Renal cortex interstitium (tissue), 11 donors: ENCODE data around the gene ROBO1. TPM values are rescaled to one million over a fixed set of nuclear protein-coding genes. Genes with fewer than 3 reads are reported as not detected.

Experiments used
- DNase-seq, 11 donors: peaks; one replicate each; pipeline ENCODE4 v3.0.0-alpha.2; 2013; ENCODE audit warnings: low read depth in 9 of 11, low spot score in 4 of 11; ENCODE audit errors: extremely low read depth in 1 of 11
- polyA plus RNA-seq, 3 donors: library from polyadenylated mRNA; unstranded; fragments of 120-200 nt; gene quantifications; one replicate each; pipeline ENCODE4 v1.2.1, GENCODE V29; 2013; ENCODE audit not compliant: insufficient read length in 3 of 3

The ROBO1 gene
- polyA plus RNA-seq, 3 donors, result 106 to 124 (median 118) TPM

DNA sequence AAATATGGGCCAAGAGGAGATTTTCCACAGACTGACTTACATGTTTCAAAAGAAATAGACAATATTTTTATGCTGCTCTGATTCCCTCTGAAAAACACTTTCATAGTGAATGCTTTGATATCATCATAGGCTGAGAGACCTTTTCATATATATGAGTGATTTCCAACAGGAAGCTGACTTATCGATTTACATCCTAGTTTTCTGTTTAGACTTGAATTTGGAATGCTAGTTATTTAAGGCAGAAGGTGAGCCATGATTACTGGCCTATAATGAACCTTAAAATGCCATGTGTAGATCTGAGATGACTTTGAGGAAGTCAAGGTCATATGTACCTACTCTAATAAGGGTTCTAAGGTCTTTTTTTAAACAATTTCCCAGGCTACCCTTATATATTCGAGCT lies 1126.1 kb downstream of the ROBO1 start:
- DNase-seq, result no peak

DNA sequence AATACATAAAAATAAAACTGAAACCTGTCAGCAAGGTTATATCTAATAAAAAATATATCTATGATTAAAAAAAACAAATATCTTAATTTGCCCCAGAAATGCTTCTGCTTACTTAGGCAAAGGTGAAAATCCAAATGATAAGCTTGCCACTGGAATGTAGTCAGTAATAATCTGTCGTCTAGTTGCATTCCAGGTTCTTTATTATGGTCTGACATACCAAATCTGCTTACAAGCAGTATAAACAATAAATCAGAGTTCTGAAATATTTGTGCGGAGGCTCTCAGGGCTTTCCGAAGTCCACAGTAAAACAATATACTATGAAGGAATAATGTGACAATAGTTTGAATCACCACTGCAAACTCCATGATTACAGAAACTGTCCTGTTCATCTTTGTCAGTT lies 1133.5 kb downstream of the ROBO1 start:
- no peak for DNase-seq

DNA sequence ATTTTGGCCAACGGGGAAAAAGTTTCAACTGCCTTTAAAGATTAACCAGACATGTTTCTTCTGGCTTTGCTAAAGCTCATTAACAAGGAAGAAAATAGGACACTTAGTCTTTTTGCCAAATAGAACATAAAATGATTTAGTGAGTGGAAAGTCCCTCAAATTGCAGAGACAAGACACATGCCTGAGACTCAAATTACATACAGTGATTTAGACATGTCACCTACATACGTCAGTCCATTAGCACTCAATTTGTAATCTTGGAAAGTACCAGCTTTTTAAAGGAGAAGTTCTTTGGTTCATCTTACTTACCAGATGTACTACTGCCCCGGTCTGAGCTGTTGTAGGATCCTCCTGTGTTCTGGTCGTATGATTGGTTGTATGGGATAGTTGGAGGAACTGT lies 1134.2 kb downstream of the ROBO1 start:
- DNase-seq, result no peak

DNA sequence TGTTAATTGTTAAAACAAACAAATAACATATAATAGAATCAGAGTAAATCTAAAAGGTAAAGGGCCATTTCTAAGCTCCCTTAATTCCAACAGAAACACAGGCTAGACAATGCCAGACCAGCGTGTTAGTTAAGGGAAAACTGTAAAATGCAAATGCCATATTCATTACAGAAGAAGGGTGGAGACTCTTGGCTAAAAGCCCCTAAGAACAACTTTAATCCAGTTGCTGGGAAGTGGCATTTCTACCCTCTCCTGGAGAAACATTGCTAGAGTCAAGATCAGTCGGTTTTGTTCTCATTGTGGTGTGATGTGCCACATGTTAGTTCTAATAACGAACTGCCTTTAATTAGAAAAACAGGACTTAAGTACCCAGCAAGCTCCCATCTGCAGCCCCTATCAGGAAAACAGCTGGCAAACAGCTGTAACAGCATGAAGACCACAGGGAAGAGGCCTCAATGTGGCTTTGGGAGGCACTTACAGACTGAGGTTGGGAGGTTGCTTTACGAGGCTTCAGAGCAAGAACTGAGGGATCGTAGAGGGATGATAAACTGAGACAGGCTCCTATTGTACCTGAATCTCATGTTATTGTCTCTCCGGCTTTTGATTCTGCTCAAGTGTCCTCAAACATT lies 1134.8 kb downstream of the ROBO1 start:
- no peak for DNase-seq

DNA sequence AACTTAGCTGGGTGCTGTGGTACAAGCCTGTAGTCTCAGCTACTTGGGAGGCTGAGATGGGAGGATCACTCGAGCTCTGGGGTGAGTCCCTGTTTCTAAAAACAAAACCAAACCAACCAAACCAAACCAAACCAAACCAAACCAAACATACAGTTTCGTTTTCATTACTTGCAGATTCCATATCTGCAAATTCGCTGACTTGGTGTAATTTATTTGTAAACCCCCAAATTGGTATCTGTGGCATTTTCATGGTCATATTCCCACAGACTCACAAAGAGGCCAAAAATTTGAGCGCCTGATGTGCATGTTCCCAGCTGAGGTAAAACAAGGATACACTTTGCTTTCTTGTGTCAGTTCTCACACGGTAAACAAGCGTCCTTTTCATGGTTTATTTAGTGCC lies 1138.3 kb downstream of the ROBO1 start:
- DNase-seq, result no peak

DNA sequence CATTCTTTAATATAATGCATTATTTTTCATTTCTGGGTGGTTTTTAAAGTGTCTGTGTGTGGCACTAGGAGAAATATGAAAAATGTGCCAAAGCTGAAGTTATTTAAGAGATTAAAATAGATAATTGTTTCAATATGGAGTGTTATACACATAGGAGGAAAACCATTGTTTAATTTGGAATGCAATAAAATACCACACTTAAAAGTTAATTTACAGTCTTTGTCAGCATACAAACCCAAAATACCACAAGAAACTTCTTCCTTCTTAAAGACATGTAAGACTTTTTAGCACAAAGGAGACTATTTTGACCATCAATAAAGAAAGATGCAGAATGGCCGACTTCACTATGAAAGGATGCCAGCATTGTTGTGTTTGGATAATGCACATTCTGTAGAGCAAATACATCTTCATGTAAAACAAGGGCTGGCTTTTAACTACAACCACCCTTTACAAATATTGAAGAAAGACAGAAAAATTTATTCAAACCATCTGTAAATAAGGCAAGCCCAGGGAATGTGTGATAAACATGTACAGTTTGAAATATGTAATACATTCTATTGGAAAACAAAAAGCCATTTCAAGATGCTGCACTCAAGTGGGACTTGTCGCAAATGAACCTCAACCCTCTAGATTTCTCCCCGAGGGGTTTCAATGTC lies 1146.6 kb downstream of the ROBO1 start:
- DNase-seq, result no peak

DNA sequence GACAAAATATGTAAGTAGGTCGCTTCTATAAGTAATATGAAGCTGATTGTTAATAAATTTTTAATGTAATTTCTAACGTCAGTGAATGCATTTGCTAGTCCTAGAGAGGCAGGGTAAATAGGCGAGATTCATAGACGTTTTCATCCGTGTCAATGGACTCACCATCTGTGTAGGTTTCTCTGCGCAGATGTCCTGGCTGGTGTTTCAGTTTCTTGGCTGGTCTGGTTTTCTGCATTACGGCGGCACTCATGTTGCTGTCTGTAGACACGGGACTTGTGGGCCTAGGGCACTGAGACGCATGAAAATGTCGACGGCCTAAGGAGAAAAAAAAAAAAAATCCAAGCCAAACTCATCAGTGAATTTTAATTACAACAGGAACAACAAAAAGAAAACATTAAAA lies 1153.3 kb downstream of the ROBO1 start:
- DNase-seq, result no peak

DNA sequence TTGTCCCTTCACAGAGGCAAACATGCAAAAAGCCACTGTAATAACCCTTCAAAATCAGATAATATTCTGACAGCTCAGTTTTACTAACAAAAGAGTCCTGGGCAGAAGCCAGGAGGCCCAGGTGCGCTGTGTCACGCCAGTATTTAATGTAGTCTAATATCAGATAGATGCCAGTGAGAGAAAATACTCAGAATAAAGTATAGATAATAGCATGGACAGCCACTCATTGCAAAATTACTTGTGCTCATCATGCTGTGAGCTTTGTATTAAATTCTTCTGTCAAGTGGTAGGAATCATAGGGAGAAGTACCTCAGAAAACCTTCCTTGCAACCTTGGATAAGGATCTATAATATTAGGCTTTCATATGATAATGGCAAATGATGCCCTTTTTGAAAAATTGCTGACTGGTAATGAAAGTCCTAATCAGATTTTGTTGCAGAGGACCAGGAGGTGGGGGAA lies 1154.3 kb downstream of the ROBO1 start:
- no peak for DNase-seq

DNA sequence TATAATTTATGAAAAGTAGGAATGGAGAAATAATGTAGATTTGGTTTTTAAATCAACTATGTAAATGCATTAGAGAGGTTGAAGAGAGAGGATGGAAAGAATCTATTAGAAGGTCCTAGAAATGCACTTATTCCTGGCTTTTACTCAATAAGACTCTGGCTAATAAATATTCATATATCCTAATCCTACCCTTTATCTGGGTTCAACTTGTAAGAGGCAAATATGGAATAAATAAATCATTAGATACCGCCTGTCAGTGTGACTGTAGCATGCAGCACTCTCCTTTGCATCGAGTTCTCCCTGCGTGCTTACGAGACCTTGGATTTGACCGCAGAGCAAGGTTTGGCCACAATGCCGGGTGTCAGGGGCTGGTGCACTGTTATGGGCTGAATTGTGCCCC lies 1156.5 kb downstream of the ROBO1 start:
- no peak for DNase-seq

DNA sequence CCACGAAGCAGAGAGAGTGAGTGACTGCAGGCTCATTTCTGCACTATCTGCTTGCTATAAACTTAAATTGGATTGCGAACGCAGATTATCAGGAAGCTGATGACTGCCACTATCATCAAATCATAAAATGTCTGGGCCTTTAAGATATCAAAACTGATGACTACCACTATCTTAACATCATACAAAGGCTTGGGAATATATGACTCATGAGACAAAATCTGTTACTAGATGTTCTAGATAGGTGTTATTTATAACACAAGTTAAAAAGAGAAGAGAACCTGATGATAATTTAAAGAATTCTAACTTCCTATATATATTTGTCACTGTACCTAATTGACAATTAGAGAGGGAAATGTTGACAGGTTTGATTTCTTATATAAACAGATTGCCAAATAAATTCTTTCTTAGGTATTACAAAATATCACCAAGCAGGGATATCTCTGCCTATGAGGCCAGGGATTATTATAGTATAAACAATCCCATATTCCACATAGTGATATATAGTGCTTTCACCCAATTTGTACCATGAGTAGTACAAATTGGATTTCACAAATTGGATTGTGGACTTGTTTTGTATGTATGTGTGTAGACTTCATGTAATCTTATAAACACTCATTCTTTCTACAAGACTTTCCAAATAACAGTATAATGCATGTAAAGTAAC lies 1157.2 kb downstream of the ROBO1 start:
- DNase-seq, result no peak

DNA sequence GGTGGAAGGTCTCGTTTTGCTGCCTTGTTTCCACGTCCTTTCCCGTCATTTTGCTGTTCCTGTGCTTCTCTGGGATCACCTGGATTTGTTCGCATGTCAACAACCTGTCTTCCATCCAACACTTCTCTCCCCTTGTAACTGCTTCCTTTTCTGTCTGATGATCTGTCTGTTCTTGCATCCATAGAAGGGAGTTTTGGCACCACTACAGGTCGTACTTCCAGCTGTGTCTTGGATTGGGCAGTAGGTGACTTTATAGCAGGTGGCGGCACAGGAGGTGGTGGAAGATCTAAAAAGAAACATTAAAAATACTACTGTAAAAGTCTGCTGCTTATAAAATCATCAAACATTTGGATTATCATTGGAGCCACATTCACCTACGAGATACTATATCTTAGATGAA lies 1161.0 kb downstream of the ROBO1 start:
- no peak for DNase-seq

DNA sequence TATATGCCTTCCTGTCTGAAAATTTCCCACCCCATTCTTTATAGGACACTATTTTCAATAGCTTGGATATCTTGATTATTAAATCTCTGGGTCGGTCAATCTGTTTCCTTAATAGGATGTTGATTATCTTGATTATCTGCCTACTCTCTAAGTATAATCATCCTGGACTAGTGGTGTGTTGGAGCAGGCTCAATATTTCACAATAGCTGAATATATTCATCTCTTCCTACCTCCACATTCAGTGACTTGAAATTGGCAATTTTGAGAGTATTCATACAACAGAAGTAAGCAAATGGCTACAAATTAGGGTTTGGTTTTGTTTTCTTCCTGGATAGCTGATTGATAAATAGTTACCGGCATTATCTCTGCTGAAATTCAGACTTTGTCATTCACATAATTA lies 1162.6 kb downstream of the ROBO1 start:
- DNase-seq, result no peak

DNA sequence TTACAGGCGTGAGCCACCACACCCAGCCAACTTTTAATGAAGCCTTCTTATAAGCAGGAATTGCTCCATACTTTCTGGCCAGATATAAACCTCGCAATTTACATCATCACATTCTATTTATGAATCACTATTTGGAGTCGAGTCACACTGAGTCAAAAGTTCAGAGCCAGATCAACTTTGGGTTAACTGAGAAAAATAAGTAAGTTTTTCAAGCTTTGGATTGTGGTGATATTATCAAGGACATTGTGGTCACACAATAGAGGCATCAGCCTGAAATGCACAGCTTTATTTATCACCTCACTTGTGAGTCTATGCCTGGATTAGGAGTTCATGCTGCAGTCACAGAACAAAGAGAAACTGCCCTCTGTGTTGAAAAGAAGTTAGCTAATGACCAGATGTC lies 1163.5 kb downstream of the ROBO1 start:
- no peak for DNase-seq

DNA sequence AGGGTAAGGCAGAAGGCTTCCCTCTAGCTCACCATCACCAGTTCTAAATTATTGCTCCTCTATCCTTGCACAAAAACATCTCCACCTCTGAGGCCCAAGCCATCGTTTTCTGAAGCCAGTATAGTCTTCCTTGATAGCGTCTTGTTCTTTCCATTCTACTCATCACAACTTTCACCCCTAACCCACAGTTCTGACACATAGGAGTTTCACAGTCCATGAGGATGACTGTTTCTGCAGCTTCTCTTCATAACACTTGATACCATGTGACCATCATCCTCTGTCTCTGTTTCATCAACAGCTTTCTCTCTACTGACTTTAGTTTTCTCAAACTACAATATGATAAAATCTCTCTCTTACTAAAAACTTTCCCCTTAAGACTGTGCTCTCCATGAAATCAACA lies 1166.5 kb downstream of the ROBO1 start:
- DNase-seq, result no peak

DNA sequence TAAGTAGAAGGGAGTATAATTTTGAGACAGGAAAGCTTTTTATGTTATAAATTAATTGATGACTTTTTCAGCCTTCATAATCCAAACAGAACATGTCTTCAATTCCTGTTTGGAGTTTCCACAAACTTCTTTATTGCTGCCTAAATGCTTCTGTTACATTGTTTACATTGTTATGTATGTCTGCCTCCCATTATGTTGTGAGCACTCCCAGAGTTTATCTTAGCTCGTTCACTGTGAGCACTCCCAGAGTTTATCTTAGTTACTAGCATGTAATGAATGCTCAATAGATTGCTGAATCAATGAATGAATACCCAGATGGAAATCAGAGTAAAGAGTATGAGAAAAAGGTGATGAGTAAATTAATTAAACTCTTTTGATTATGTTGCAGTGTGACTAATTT lies 1178.0 kb downstream of the ROBO1 start:
- no peak for DNase-seq

DNA sequence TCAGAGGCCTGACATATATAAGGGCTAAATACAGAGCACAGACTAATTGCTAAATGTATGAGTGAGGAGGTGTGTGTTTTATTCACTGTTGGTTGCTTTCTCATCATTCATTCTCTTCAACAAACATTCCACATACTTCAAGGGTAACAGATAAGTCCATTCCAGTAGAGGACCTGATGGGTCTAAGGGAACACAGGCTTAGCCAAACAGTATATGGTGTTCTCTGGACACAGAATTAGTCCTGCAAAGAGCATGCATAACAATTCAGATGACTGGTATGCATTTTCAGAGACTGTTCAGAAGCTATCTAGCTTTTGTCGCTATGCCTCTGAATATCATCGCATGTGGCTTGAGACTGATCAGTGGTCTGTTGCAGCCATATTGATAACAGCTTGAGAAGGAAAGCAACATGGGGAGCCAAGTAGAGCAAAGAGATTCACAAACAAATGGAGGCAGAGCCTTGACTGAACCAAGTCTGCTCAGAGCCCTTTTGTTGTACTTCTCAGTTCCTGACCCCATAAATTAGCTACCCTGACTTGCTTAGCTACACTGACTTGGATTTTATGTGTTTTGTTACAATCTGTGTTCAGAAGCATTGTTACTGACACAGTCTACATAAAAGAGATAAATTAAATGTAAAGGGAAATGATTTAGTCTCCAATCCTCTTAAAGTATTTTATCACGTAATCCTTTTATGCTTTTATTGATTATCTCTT lies 1178.7 kb downstream of the ROBO1 start:
- peak in 8 of 11 donors; percentile 9 to 29 (median 18) for DNase-seq

DNA sequence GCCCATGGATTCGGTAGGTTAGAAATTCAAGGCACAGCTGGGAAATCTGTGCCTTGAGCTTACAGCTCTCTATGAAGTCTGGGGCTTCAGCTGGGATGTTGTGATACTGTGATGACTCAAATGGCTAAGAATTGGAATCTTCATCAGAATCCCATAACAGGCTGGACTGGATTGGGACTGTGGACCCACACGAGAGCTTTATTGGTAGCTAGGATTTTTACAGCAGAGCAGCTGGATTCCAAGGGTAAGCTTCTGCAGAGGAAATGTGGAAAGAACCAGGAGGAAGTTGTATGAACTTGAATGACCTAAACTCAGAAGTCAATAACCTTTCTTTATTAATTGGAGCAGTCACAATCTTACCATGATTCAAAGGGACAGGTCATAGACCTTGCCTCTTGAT lies 1187.1 kb downstream of the ROBO1 start:
- no peak for DNase-seq

DNA sequence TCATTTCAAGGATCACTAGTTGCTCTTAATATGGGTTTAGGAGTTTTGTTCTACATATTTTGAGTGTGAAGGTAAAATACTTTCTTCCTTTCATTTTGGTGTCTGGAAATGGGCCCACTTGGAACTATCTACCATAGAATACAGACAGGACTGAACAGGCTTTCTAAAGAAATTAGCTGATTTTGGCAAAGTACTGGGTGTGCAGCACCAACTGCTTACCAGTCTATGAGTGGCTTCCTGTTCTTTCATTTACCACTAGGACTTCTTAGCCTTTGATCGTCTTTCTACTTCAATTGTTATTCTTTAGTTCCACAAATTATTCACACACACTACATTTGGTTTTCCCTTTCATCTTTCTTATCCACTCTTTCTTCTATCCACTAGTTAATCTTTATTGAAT lies 1196.3 kb downstream of the ROBO1 start:
- no peak for DNase-seq

DNA sequence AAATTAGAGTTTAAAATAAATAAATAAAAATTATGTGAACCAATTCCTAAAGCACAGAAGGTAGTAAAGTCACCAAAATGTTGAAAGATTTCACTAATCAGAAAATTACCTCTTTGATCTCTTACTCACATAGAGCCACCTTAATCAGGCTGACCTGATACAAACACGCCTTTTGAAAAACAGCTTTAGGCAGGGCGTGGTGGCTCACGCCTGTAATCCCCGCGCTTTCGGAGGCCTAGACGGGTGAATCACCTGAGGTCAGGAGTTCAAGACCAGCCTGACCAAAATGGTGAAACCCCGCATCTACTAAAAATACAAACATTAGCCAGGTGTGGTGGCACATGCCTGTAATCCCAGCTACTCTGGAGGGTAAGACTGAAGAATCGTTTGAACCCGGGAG lies 1197.3 kb downstream of the ROBO1 start:
- DNase-seq, result no peak

DNA sequence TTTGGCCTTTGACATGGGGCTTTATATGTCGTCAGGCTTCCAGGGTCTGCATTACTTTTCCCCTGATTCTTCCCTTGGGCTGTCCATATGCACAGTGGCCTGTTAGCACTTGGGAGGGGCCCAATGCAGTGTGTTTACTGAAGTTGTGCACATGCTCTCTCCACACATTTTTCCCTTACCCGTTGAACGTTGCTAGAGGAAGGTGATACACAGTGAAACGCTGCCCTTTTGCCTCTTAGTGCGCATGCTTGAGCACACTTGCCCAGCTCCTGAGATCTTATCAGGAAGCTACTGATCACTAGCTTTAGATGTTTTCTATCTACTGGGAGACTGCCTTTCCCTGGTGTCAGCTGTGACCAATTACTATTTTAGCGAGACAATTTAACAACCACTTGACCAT lies 1198.0 kb downstream of the ROBO1 start:
- no peak for DNase-seq
